ENCODE data around the gene RFLNA. TPM values are rescaled to one million over a fixed set of nuclear protein-coding genes. Genes with fewer than 3 reads are reported as not detected.

The RFLNA gene
- total and polyA plus RNA-seq, 3 experiments from 2014 or later: not detected

DNA sequence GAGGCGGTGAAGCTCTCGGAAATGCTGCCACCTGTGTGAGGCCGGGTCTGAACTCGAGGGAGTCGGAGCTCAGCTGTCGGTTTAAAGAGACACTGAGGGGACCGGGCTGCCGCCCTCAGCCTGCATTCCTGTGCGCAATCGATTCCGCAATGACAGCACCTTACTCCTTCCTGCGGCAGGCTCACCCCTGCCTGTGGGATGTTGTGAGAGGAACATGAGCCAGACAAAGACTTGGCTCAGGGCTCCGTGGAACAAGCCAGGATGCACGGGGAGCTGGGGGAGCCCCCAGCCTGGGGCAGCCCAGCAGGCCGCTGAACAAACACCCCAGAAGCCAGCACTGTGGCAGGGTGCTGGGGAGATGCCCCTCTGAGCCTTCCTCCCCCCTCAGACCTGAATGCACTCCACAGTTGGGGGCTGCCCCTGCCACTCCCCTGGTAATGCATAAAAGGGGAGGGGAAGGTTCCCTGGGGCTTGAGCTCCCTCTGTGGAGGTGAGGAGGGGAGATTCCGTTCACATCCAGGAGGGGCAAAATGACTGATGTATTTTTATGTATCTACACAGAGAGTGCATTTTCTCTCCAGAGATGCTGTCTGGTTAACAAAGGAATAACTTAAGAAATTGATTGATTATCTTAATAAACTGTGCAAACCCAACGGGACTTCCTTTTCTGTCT is 20.6 kb downstream of the RFLNA start:
- H3K27me3 Mint-ChIP-seq: peaks cover 0 to 4% of the 10 kb centered on the region in 2 donors
- POLR2A ChIA-PET: no interaction called here
- H3K9me3 Mint-ChIP-seq: no peaks in the 10 kb centered on the region
- no peak overlapping the region for H3K27ac Mint-ChIP-seq
- no peaks in the 10 kb centered on the region for H3K4me1 Mint-ChIP-seq
- CTCF ChIA-PET: interaction anchor here (1.2 kb wide), 1 partner anchor 15 kb away, joined by 4 read pairs; no protein-coding TSS in a partner anchor
- Histone ChIP-seq H3K9me3 (ENCODE audit: low read length) (no peaks in the 10 kb centered on the region), H3K27me3 (ENCODE audit: insufficient read depth, low read length, poor library complexity, severe bottlenecking) (no peaks in the 10 kb centered on the region), H3K27ac (ENCODE audit: low read depth, low read length) (no peak overlapping the region), H3K4me1 (ENCODE audit: insufficient read depth, low read length) (no peaks in the 10 kb centered on the region), H3K4me3 (ENCODE audit: low read length) (no peak overlapping the region), H3K36me3 (ENCODE audit: insufficient read depth, low read length) (no peaks in the 10 kb centered on the region)
- no peak for DNase-seq
- H3K36me3 Mint-ChIP-seq: no peaks in the 10 kb centered on the region
- no peak overlapping the region for H3K4me3 Mint-ChIP-seq

DNA sequence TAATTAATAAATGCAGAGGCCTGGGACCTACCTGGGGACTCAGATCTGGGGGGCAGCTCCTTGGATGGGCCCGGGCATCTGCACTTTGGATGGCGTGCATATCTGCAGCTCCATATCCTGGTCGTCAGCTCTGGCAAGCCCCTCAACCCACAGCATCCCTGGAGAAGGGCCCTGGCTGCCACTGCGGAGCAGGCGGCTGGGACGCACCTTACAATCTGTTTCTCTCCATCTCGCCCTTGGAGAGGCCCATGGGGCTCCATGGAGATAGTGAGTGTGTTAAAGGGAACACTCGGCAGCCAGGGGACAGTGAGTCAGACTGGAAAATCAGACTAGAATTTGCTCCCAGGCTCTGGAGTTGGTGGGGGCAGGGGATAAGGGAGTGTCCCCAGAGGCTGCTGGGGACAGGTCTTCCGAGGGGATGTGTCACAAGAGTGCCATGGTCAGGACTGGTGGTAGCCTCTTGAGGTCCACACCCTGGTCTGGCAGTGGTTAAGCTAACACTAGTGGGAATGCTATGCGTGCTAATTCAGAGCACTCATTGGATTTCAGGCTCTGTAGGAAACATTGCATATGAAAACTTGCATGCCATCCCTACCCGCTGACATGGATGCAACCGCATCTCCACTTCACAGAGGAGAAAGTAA is 21.5 kb downstream of the RFLNA start:
- H3K9me3 ChIP-seq (ENCODE audit: low read length): no peaks in the 10 kb centered on the region
- no peaks in the 10 kb centered on the region for H3K36me3 ChIP-seq (ENCODE audit: insufficient read depth, low read length)
- H3K4me3 ChIP-seq (ENCODE audit: low read length): no peak overlapping the region
- Mint-ChIP-seq H3K27ac (no peak overlapping the region), H3K9me3 (no peaks in the 10 kb centered on the region), H3K36me3 (no peaks in the 10 kb centered on the region), H3K4me1 (no peaks in the 10 kb centered on the region), H3K27me3 (peaks cover 0 to 4% of the 10 kb centered on the region in 2 donors), H3K4me3 (no peak overlapping the region)
- no peaks in the 10 kb centered on the region for H3K4me1 ChIP-seq (ENCODE audit: insufficient read depth, low read length)
- ChIA-PET CTCF (interaction anchor here (1.2 kb wide), 1 partner anchor 14 kb away, joined by 4 read pairs; no protein-coding TSS in a partner anchor), POLR2A (no interaction called here)
- DNase-seq: no peak
- no peak overlapping the region for H3K27ac ChIP-seq (ENCODE audit: low read depth, low read length)
- H3K27me3 ChIP-seq (ENCODE audit: insufficient read depth, low read length, poor library complexity, severe bottlenecking): no peaks in the 10 kb centered on the region

DNA sequence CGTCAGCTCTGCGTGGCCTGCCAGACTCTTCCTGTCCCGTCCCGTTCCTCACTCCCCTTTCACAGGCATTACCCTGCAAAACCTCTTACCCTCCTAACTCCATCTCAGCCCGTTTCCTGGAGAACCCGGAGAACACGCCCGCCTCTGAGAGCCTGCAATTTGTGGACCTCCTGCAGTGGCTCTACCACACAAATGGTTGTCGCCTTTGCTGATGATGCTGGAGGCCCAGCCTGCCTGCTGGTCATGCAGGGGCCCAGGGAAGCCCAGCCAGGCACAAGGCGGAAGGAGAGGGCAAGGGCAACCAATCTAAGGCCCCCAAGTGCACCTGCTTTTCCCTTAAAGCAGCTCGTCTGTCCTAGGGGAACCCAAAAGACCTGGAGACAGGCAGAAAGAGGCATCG is 22.5 kb downstream of the RFLNA start:
- H3K9me3 Mint-ChIP-seq: no peaks in the 10 kb centered on the region
- DNase-seq: no peak
- Histone ChIP-seq H3K4me1 (ENCODE audit: insufficient read depth, low read length) (no peaks in the 10 kb centered on the region), H3K27ac (ENCODE audit: low read depth, low read length) (no peak overlapping the region), H3K4me3 (ENCODE audit: low read length) (no peak overlapping the region), H3K9me3 (ENCODE audit: low read length) (no peaks in the 10 kb centered on the region), H3K36me3 (ENCODE audit: insufficient read depth, low read length) (no peaks in the 10 kb centered on the region), H3K27me3 (ENCODE audit: insufficient read depth, low read length, poor library complexity, severe bottlenecking) (no peaks in the 10 kb centered on the region)
- H3K36me3 Mint-ChIP-seq: no peaks in the 10 kb centered on the region
- H3K27me3 Mint-ChIP-seq: peaks cover 0 to 4% of the 10 kb centered on the region in 2 donors
- H3K4me1 Mint-ChIP-seq: no peaks in the 10 kb centered on the region
- POLR2A ChIA-PET: no interaction called here
- H3K4me3 Mint-ChIP-seq: peak overlapping the region in 1 of 7 donors; percentile 49
- CTCF ChIA-PET: no interaction called here
- peak overlapping the region in 1 of 8 donors; percentile 33 for H3K27ac Mint-ChIP-seq

DNA sequence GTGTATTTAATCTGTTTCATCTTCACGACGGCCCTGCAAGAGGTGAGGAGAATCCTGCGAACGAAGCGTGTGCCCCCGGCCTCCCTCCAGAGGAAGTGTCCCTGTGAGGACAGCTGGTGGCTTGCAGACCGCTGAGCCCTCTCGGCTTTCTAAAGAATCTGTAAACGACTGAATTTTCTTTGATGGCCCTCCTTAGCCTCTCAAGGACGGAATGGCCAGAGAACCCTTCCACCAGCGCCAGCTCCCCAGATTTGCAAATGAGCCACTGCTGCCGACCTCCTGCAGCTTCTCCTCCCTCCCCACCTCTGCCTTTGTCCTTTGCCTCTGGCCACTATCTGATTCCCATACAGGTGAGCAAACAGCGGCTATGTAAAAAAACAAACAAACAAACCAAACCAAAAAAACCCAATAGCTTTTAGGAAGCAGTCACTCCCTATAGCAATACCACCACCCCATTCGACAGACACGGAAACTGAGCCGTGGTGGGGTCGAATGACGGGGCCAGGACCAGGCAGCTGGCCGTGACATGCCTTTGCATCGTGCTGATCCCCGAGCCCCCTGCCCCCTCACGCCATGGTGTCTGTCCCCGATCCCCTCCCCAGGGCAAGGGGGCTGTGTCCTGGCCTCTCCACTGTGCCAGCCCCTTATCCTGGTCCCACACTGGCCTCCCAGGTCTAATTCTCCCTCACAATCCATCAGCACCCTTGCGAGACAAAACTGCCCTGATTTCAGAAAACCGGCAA is 23.6 kb downstream of the RFLNA start:
- Histone ChIP-seq H3K4me3 (ENCODE audit: low read length) (no peak overlapping the region), H3K27me3 (ENCODE audit: insufficient read depth, low read length, poor library complexity, severe bottlenecking) (no peaks in the 10 kb centered on the region), H3K9me3 (ENCODE audit: low read length) (peaks cover 1% of the 10 kb centered on the region), H3K36me3 (ENCODE audit: insufficient read depth, low read length) (no peaks in the 10 kb centered on the region), H3K4me1 (ENCODE audit: insufficient read depth, low read length) (no peaks in the 10 kb centered on the region), H3K27ac (ENCODE audit: low read depth, low read length) (no peak overlapping the region)
- no peak for DNase-seq
- peaks cover 0 to 4% of the 10 kb centered on the region in 2 donors for H3K27me3 Mint-ChIP-seq
- H3K4me3 Mint-ChIP-seq: peak overlapping the region in 1 of 7 donors; percentile 15
- peaks cover 0 to under 1% (median under 1%) of the 10 kb centered on the region in 5 donors for H3K9me3 Mint-ChIP-seq
- ChIA-PET CTCF (no interaction called here), POLR2A (no interaction called here)
- no peaks in the 10 kb centered on the region for H3K4me1 Mint-ChIP-seq
- no peak overlapping the region for H3K27ac Mint-ChIP-seq
- H3K36me3 Mint-ChIP-seq: peaks cover 0 to under 1% (median 0%) of the 10 kb centered on the region in 3 donors

DNA sequence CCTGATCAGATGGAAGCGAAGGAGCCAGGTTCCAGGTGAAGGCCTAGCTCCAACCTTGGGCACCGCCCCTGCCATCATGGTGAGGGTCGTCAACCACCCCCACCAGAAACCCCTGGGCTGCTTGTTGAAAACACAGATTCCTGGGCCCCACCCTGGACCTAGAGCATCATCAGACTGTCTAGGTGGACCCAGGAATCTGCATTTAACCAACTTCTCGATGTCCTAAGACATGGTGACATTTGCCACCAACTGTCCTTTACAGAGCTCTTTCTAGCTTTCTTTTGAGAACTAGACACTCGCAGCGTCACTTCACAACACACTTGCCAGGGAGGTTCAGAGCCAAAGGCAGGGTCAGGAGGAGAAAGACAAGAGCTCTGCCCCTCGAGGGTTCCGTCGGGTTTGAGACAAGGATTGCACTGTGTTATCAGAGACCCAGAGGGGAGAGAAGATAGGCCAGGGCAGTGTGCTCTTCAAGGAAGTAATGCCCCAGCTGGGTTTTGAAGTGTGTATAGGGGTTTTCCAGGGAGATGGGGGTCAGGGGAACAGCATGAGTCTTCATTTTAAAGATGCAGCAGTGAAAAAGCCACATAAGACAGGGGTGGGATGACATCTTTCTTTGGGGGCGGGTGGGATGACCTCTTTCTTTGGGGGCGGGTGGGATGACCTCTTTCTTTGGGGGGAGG is 24.6 kb downstream of the RFLNA start:
- no peak overlapping the region for H3K4me3 ChIP-seq (ENCODE audit: low read length)
- H3K4me1 Mint-ChIP-seq: no peaks in the 10 kb centered on the region
- no peak for DNase-seq
- no peaks in the 10 kb centered on the region for H3K4me1 ChIP-seq (ENCODE audit: insufficient read depth, low read length)
- no peak overlapping the region for H3K4me3 Mint-ChIP-seq
- peaks cover 0 to 11% (median 9%) of the 10 kb centered on the region in 5 donors for H3K9me3 Mint-ChIP-seq
- ChIA-PET POLR2A (no interaction called here), CTCF (no interaction called here)
- peaks cover 9% of the 10 kb centered on the region for H3K36me3 ChIP-seq (ENCODE audit: insufficient read depth, low read length)
- H3K27ac ChIP-seq (ENCODE audit: low read depth, low read length): no peak overlapping the region
- no peaks in the 10 kb centered on the region for H3K27me3 ChIP-seq (ENCODE audit: insufficient read depth, low read length, poor library complexity, severe bottlenecking)
- peaks cover 8 to 11% (median 10%) of the 10 kb centered on the region in 3 donors for H3K36me3 Mint-ChIP-seq
- H3K27me3 Mint-ChIP-seq: peaks cover 0 to 4% of the 10 kb centered on the region in 2 donors
- peak overlapping the region in 2 of 8 donors; percentile 34 to 64 for H3K27ac Mint-ChIP-seq
- peaks cover 12% of the 10 kb centered on the region for H3K9me3 ChIP-seq (ENCODE audit: low read length)

DNA sequence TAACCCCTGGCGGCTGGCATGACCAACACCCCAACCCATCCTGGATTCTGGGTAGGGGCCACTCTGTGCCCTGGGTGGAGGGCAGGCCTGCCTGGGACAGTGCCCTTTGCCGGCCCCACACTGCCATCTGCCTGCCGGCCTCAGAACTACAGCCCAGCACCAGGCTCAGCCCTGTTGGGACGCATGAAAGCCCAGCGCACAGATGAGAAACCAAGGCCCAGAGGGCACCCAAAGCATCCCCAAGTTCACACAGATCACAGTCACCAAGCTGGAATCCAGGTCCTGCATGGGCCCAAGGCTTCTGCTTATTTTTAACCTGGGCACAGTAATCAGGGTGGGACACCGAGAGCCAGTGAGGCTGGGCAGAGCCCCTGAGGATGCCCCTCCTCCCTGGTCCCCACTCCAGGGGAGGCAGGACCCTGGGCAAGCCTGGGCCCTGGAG is 26.2 kb downstream of the RFLNA start:
- peaks cover 14 to 22% (median 17%) of the 10 kb centered on the region in 3 donors for H3K36me3 Mint-ChIP-seq
- no peaks in the 10 kb centered on the region for H3K27me3 ChIP-seq (ENCODE audit: insufficient read depth, low read length, poor library complexity, severe bottlenecking)
- H3K36me3 ChIP-seq (ENCODE audit: insufficient read depth, low read length): peaks cover 11% of the 10 kb centered on the region
- no peak overlapping the region for H3K27ac ChIP-seq (ENCODE audit: low read depth, low read length)
- H3K4me1 ChIP-seq (ENCODE audit: insufficient read depth, low read length): no peaks in the 10 kb centered on the region
- H3K4me1 Mint-ChIP-seq: no peaks in the 10 kb centered on the region
- ChIA-PET POLR2A (no interaction called here), CTCF (interaction anchor here (0.7 to 1.6 kb wide), 3 partner anchors 264 to 445 kb away, joined by 3 to 4 read pairs (median 3); no protein-coding TSS in a partner anchor)
- H3K9me3 Mint-ChIP-seq: peaks cover 0 to 13% (median 10%) of the 10 kb centered on the region in 5 donors
- peak; percentile 18 to 64 (median 26) for DNase-seq
- no peak overlapping the region for H3K4me3 ChIP-seq (ENCODE audit: low read length)
- peaks cover 0 to 4% of the 10 kb centered on the region in 2 donors for H3K27me3 Mint-ChIP-seq
- H3K4me3 Mint-ChIP-seq: no peak overlapping the region
- peak overlapping the region in 3 of 8 donors; percentile 19 to 82 (median 55) for H3K27ac Mint-ChIP-seq
- peaks cover 13% of the 10 kb centered on the region for H3K9me3 ChIP-seq (ENCODE audit: low read length)

- H3K27ac Mint-ChIP-seq: peak overlapping the region in 1 of 8 donors; percentile 29
- POLR2A ChIA-PET: no interaction called here
- peaks cover 14 to 25% (median 17%) of the 10 kb centered on the region in 3 donors for H3K36me3 Mint-ChIP-seq
- H3K27me3 ChIP-seq (ENCODE audit: insufficient read depth, low read length, poor library complexity, severe bottlenecking): no peaks in the 10 kb centered on the region
- no peak overlapping the region for H3K4me3 ChIP-seq (ENCODE audit: low read length)
- no peaks in the 10 kb centered on the region for H3K4me1 ChIP-seq (ENCODE audit: insufficient read depth, low read length)
- no peak overlapping the region for H3K4me3 Mint-ChIP-seq
- H3K4me1 Mint-ChIP-seq: no peaks in the 10 kb centered on the region
- CTCF ChIA-PET: interaction anchor here (0.7 to 1.6 kb wide), 3 partner anchors 265 to 445 kb away, joined by 3 to 4 read pairs (median 3); no protein-coding TSS in a partner anchor
- H3K9me3 Mint-ChIP-seq: peaks cover 0 to 13% (median 10%) of the 10 kb centered on the region in 5 donors
- peaks cover 0 to 4% of the 10 kb centered on the region in 2 donors for H3K27me3 Mint-ChIP-seq
- no peak overlapping the region for H3K27ac ChIP-seq (ENCODE audit: low read depth, low read length)
- peaks cover 13% of the 10 kb centered on the region for H3K9me3 ChIP-seq (ENCODE audit: low read length)
- DNase-seq: no peak
- H3K36me3 ChIP-seq (ENCODE audit: insufficient read depth, low read length): peaks cover 11% of the 10 kb centered on the region
Measured at GRCh38 chr12:124321556-124322270, 26.8 kb downstream of the RFLNA start.
